ENCODE measurements around the gene BRD2.
"Not testable (repeated sequence)": the region's sequence is repeated elsewhere in the genome, so short reads cannot be mapped to it uniquely, and the experiment has no call there.

BRD2 gene

GRCh38 chr6:32968093-32968866 lies at the start of gene BRD2:
Gene BRD2 (plus strand): TSS chr6:32968594. CDS start chr6:32972899, 4,305 bp downstream.
- peak; percentile 98 for DNase-seq

- no peak for DNase-seq
Measured at GRCh38 chr6:32920715-32921114, 47.7 kb upstream of the BRD2 start.

- DNase-seq, result no peak
Measured at GRCh38 chr6:32922083-32922482, 46.3 kb upstream of the BRD2 start.

- no peak for DNase-seq
Measured at GRCh38 chr6:32931211-32931610, 37.2 kb upstream of the BRD2 start.

- no peak for DNase-seq
Measured at GRCh38 chr6:32932132-32932868, 36.1 kb upstream of the BRD2 start.

GRCh38 chr6:32933661-32934085 lies 34.7 kb upstream of the BRD2 start:
- peak; percentile 87 for DNase-seq

GRCh38 chr6:32935551-32936238 lies 32.7 kb upstream of the BRD2 start:
- no peak for DNase-seq

GRCh38 chr6:32936239-32937152 lies 31.9 kb upstream of the BRD2 start:
- no peak for DNase-seq

GRCh38 chr6:32937230-32937633 lies 31.2 kb upstream of the BRD2 start:
- DNase-seq, result no peak

- DNase-seq, result no peak
Measured at GRCh38 chr6:32938494-32938893, 29.9 kb upstream of the BRD2 start.

- peak; percentile 89 for DNase-seq
Measured at GRCh38 chr6:32940656-32941213, 27.7 kb upstream of the BRD2 start, which contains the start of gene HLA-DMB. Gene HLA-DMB (minus strand): TSS chr6:32941028. CDS start chr6:32940807, 221 bp downstream.

- DNase-seq, result no peak
Measured at GRCh38 chr6:32941214-32941768, 27.1 kb upstream of the BRD2 start.

GRCh38 chr6:32942555-32943123 lies 25.8 kb upstream of the BRD2 start:
- DNase-seq, result not testable (repeated sequence)

GRCh38 chr6:32943864-32944649 lies 24.3 kb upstream of the BRD2 start:
- peak; percentile 72 for DNase-seq

- peak; percentile 19 for DNase-seq
Measured at GRCh38 chr6:32945108-32945760, 23.2 kb upstream of the BRD2 start.

- no peak for DNase-seq
Measured at GRCh38 chr6:32945953-32946352, 22.4 kb upstream of the BRD2 start.

- DNase-seq, result no peak
Measured at GRCh38 chr6:32946893-32947292, 21.5 kb upstream of the BRD2 start.

- peak; percentile 57 for DNase-seq
Measured at GRCh38 chr6:32947552-32948465, 20.6 kb upstream of the BRD2 start.

GRCh38 chr6:32949113-32949512 lies 19.3 kb upstream of the BRD2 start:
- no peak for DNase-seq
